Skeletal muscle satellite cell (primary cell): ENCODE results near the gene ADK. TPM values are rescaled to one million over a fixed set of nuclear protein-coding genes. Genes with fewer than 3 reads are reported as not detected.

Experiments used
- H3K27me3 ChIP-seq: 2 replicates; pipeline ENCODE4 v1.7.0; 2013; ENCODE audit warnings: low read length; ENCODE audit not compliant: control insufficient read depth, insufficient read depth
- H3K36me3 ChIP-seq: 2 replicates; pipeline ENCODE4 v1.7.0; 2013; ENCODE audit warnings: mild to moderate bottlenecking, control low read depth, low read length; ENCODE audit not compliant: insufficient read depth
- H3K4me1 ChIP-seq: 2 replicates; pipeline ENCODE4 v1.7.0; 2013; ENCODE audit warnings: low read length; ENCODE audit not compliant: control insufficient read depth, insufficient read depth
- H3K4me2 ChIP-seq: 2 replicates; pipeline ENCODE4 v1.7.0; 2013; ENCODE audit warnings: mild to moderate bottlenecking, low read length
- H3K4me3 ChIP-seq: 2 replicates; pipeline ENCODE4 v1.7.0; 2013; ENCODE audit warnings: low read length
- H3K9ac ChIP-seq: 2 replicates; pipeline ENCODE4 v1.7.0; 2013; ENCODE audit warnings: mild to moderate bottlenecking, low read depth, low read length, moderate library complexity
- H3K9me3 ChIP-seq: replicated peaks from 2 replicates; pipeline ENCODE4 v1.7.0; 2013; ENCODE audit warnings: mild to moderate bottlenecking, control low read depth, low read length
- small RNA-seq: library from RNA; depleted of rRNA; stranded (forward); fragments of <200 nt; gene quantifications from one replicate; pipeline ENCODE3, GENCODE V24; 2012

Gene ADK

DNA sequence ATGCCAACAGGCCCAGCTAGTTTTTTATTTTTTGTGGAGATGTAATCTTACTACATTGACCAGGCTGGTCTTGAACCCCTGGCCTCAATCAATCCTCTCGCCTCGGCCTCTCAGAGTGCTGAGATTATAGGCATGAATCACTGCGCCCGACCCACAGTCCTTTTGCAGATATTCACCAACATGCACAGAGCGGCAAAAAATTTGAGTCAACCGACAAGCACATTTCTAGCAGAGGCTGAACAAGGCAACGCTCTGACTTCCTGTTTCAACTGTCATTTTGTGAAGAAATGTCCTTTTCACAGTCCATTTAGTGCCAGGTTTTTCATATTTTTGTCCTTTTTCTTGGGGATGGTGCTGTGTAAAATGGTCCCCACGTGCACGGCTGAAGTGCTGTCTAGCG is 604.3 kb downstream of the ADK start:
- Histone ChIP-seq H3K27me3 (no peaks in the 10 kb centered on the region), H3K4me2 (no peak overlapping the region), H3K4me3 (no peak overlapping the region), H3K36me3 (no peaks in the 10 kb centered on the region), H3K9me3 (no peaks in the 10 kb centered on the region), H3K4me1 (no peaks in the 10 kb centered on the region), H3K9ac (no peak overlapping the region)

Small RNA genes within 50 kb of the gene (small RNA-seq; reads per million reads assigned to genes)
- gene RF00019, result not detected
- not detected for gene TIMM9P1
